Subcutaneous abdominal adipose tissue (tissue), 5 donors: ENCODE results near the gene PKP4.

Experiments
- H3K27ac ChIP-seq: one replicate; pipeline ENCODE4 v1.7.0; 2013; ENCODE audit warnings: low read depth, mild to moderate bottlenecking, inconsistent platforms, low read length, moderate library complexity
- H3K27me3 ChIP-seq, 5 donors: one replicate each; pipeline ENCODE4 v1.7.0; 2013; ENCODE audit warnings: low read length in 5 of 5, inconsistent platforms in 1 of 5; ENCODE audit not compliant: control insufficient read depth in 5 of 5, insufficient read depth in 4 of 5
- H3K36me3 ChIP-seq, 5 donors: one replicate each; pipeline ENCODE4 v1.7.0; 2013; ENCODE audit warnings: low read length in 5 of 5; ENCODE audit not compliant: control insufficient read depth in 5 of 5, insufficient read depth in 5 of 5
- H3K4me1 ChIP-seq, 5 donors: one replicate each; pipeline ENCODE4 v1.7.0; 2013; ENCODE audit warnings: low read length in 5 of 5, mild to moderate bottlenecking in 3 of 5, moderate library complexity in 1 of 5; ENCODE audit not compliant: control insufficient read depth in 5 of 5, insufficient read depth in 5 of 5
- H3K4me3 ChIP-seq, 5 donors: one replicate each; pipeline ENCODE4 v1.7.0; 2013; ENCODE audit warnings: low read length in 5 of 5, low read depth in 1 of 5
- H3K9ac ChIP-seq, 5 donors: one replicate each; pipeline ENCODE4 v1.7.0; 2013; ENCODE audit warnings: low read length in 5 of 5, mild to moderate bottlenecking in 4 of 5, moderate library complexity in 3 of 5
- H3K9me3 ChIP-seq, 5 donors: one replicate each; pipeline ENCODE4 v1.7.0; 2013; ENCODE audit warnings: low read length in 5 of 5; ENCODE audit not compliant: control insufficient read depth in 5 of 5
- donor health status: healthy.
- donor health status: healthy.
- donor health status: healthy.
- donor health status: healthy.
- donor health status: healthy.

Gene PKP4

GRCh38 chr2:158496986-158497385, 40.2 kb downstream of the PKP4 start:
- Histone ChIP-seq H3K9me3 (no peaks in the 10 kb centered on the region), H3K4me3 (no peak overlapping the region), H3K36me3 (no peaks in the 10 kb centered on the region), H3K9ac (no peak overlapping the region), H3K4me1 (peaks cover 0 to 19% (median 5%) of the 10 kb centered on the region in 5 donors), H3K27me3 (no peaks in the 10 kb centered on the region), H3K27ac (no peak overlapping the region)

- Histone ChIP-seq H3K27ac (no peak overlapping the region), H3K4me3 (no peak overlapping the region), H3K4me1 (peaks cover 0 to 17% (median 5%) of the 10 kb centered on the region in 5 donors)
Observed at GRCh38 chr2:158497486-158497885, 40.7 kb downstream of the PKP4 start.

GRCh38 chr2:158498043-158498748, 41.4 kb downstream of the PKP4 start:
- peaks cover 0 to 15% (median 5%) of the 10 kb centered on the region in 5 donors for H3K4me1 ChIP-seq
- H3K9ac ChIP-seq, result no peak overlapping the region
- H3K4me3 ChIP-seq, result no peak overlapping the region
- H3K27me3 ChIP-seq, result no peaks in the 10 kb centered on the region
- H3K27ac ChIP-seq, result no peak overlapping the region
- H3K36me3 ChIP-seq, result no peaks in the 10 kb centered on the region
- H3K9me3 ChIP-seq, result no peaks in the 10 kb centered on the region

More at GRCh38 chr2:158497486-158497885, 40.7 kb downstream of the PKP4 start:
- Histone ChIP-seq H3K36me3 (no peaks in the 10 kb centered on the region), H3K27me3 (no peaks in the 10 kb centered on the region), H3K9ac (no peak overlapping the region), H3K9me3 (no peaks in the 10 kb centered on the region)

GRCh38 chr2:158498749-158499136, 42.0 kb downstream of the PKP4 start:
- H3K9me3 ChIP-seq, result no peaks in the 10 kb centered on the region
- H3K4me1 ChIP-seq, result peaks cover 0 to 10% (median 0%) of the 10 kb centered on the region in 5 donors
- H3K4me3 ChIP-seq, result no peak overlapping the region
- no peaks in the 10 kb centered on the region for H3K36me3 ChIP-seq
- H3K9ac ChIP-seq, result no peak overlapping the region
- no peaks in the 10 kb centered on the region for H3K27me3 ChIP-seq
- no peak overlapping the region for H3K27ac ChIP-seq

GRCh38 chr2:158499383-158499782, 42.6 kb downstream of the PKP4 start:
- Histone ChIP-seq H3K27ac (no peak overlapping the region), H3K4me3 (no peak overlapping the region), H3K36me3 (no peaks in the 10 kb centered on the region), H3K9me3 (no peaks in the 10 kb centered on the region), H3K9ac (no peak overlapping the region), H3K27me3 (no peaks in the 10 kb centered on the region), H3K4me1 (peaks cover 0 to 10% (median 0%) of the 10 kb centered on the region in 5 donors)

GRCh38 chr2:158500333-158500732, 43.6 kb downstream of the PKP4 start:
- H3K4me3 ChIP-seq, result no peak overlapping the region
- H3K36me3 ChIP-seq, result no peaks in the 10 kb centered on the region
- H3K4me1 ChIP-seq, result peaks cover 0 to 10% (median 0%) of the 10 kb centered on the region in 5 donors
- no peak overlapping the region for H3K9ac ChIP-seq
- H3K27ac ChIP-seq, result no peak overlapping the region
- H3K9me3 ChIP-seq, result no peaks in the 10 kb centered on the region
- no peaks in the 10 kb centered on the region for H3K27me3 ChIP-seq

GRCh38 chr2:158501301-158501700, 44.5 kb downstream of the PKP4 start:
- no peak overlapping the region for H3K9ac ChIP-seq
- H3K4me1 ChIP-seq, result peaks cover 0 to 10% (median 0%) of the 10 kb centered on the region in 5 donors
- H3K4me3 ChIP-seq, result no peak overlapping the region
- no peaks in the 10 kb centered on the region for H3K27me3 ChIP-seq
- no peaks in the 10 kb centered on the region for H3K36me3 ChIP-seq
- no peaks in the 10 kb centered on the region for H3K9me3 ChIP-seq
- H3K27ac ChIP-seq, result no peak overlapping the region

GRCh38 chr2:158502974-158503373, 46.2 kb downstream of the PKP4 start:
- H3K9ac ChIP-seq, result no peak overlapping the region

GRCh38 chr2:158504088-158504487, 47.3 kb downstream of the PKP4 start:
- no peaks in the 10 kb centered on the region for H3K27me3 ChIP-seq
- no peak overlapping the region for H3K27ac ChIP-seq
- peaks cover 0 to 12% (median 0%) of the 10 kb centered on the region in 5 donors for H3K4me1 ChIP-seq
- H3K9me3 ChIP-seq, result no peaks in the 10 kb centered on the region
- H3K4me3 ChIP-seq, result no peak overlapping the region
- H3K9ac ChIP-seq, result no peak overlapping the region
- no peaks in the 10 kb centered on the region for H3K36me3 ChIP-seq

More at GRCh38 chr2:158502974-158503373, 46.2 kb downstream of the PKP4 start:
- Histone ChIP-seq H3K4me3 (no peak overlapping the region), H3K9me3 (no peaks in the 10 kb centered on the region), H3K27me3 (no peaks in the 10 kb centered on the region), H3K36me3 (no peaks in the 10 kb centered on the region), H3K4me1 (peaks cover 0 to 15% (median 0%) of the 10 kb centered on the region in 5 donors), H3K27ac (no peak overlapping the region)

- no peaks in the 10 kb centered on the region for H3K36me3 ChIP-seq
- H3K27ac ChIP-seq, result no peak overlapping the region
Observed at GRCh38 chr2:158505448-158505934, 48.7 kb downstream of the PKP4 start.

More at GRCh38 chr2:158505448-158505934, 48.7 kb downstream of the PKP4 start:
- H3K4me3 ChIP-seq, result no peak overlapping the region
- no peak overlapping the region for H3K9ac ChIP-seq
- H3K9me3 ChIP-seq, result no peaks in the 10 kb centered on the region
- H3K27me3 ChIP-seq, result no peaks in the 10 kb centered on the region
- peaks cover 0 to 13% (median 0%) of the 10 kb centered on the region in 5 donors for H3K4me1 ChIP-seq
